Type B pancreatic cell (in vitro differentiated cells): ENCODE measurements around the gene MDH1B. TPM values are rescaled to one million over a fixed set of nuclear protein-coding genes. Genes with fewer than 3 reads are reported as not detected.

Experiments
- DNase-seq: peaks from one replicate; pipeline ENCODE4 v3.0.0; 2021; ENCODE audit warnings: mixed read lengths; ENCODE audit not compliant: unreplicated experiment; ENCODE audit errors: extremely low spot score
- H3K27ac Mint-ChIP-seq: 2 replicates; pipeline ENCODE4 v1.8.0; 2021; ENCODE audit warnings: mild to moderate bottlenecking, mixed read lengths
- H3K27me3 Mint-ChIP-seq: 2 replicates; pipeline ENCODE4 v1.8.0; 2021; ENCODE audit warnings: mixed read lengths
- H3K36me3 Mint-ChIP-seq: 2 replicates; pipeline ENCODE4 v1.8.0; 2021; ENCODE audit warnings: mixed read lengths
- H3K4me1 Mint-ChIP-seq: one replicate; pipeline ENCODE4 v1.8.0; 2021; ENCODE audit warnings: mixed read lengths; ENCODE audit not compliant: unreplicated experiment
- H3K4me3 Mint-ChIP-seq: 2 replicates; pipeline ENCODE4 v1.8.0; 2021; ENCODE audit warnings: mild to moderate bottlenecking, mixed read lengths
- H3K9me3 Mint-ChIP-seq: 2 replicates; pipeline ENCODE4 v1.8.0; 2021; ENCODE audit warnings: mixed read lengths
- CTCF ChIP-seq: fragments of 200-600 bp; sonication (generic); conservative IDR thresholded peaks from 2 replicates; pipeline ENCODE4 v1.5.0; 2021; ENCODE audit warnings: antibody characterized with exemption, mild to moderate bottlenecking
- total RNA-seq: library from RNA; stranded (reverse); gene quantifications from 2 replicates; pipeline ENCODE4 v1.2.1, GENCODE V29; 2021; ENCODE audit warnings: low replicate concordance

The MDH1B gene
- total RNA-seq, 1 donor from 2014 or later = 4.7 TPM

GRCh38 chr2:206700156-206700555 lies 65.0 kb downstream of the MDH1B start:
- Mint-ChIP-seq H3K4me3 (no peak overlapping the region), H3K4me1 (no peaks in the 10 kb centered on the region), H3K9me3 (no peaks in the 10 kb centered on the region), H3K27ac (no peak overlapping the region), H3K27me3 (peaks cover 16% of the 10 kb centered on the region), H3K36me3 (no peaks in the 10 kb centered on the region)
- TF ChIP-seq CTCF = no peak
- DNase-seq = no peak

GRCh38 chr2:206698811-206699210 lies 66.3 kb downstream of the MDH1B start:
- Mint-ChIP-seq H3K9me3 (no peaks in the 10 kb centered on the region), H3K27ac (no peak overlapping the region), H3K36me3 (no peaks in the 10 kb centered on the region), H3K4me1 (no peaks in the 10 kb centered on the region), H3K4me3 (no peak overlapping the region), H3K27me3 (peaks cover 17% of the 10 kb centered on the region)
- TF ChIP-seq CTCF = no peak
- no peak for DNase-seq

- no peak overlapping the region for H3K4me3 Mint-ChIP-seq
Measured at GRCh38 chr2:206696910-206697309, 68.2 kb downstream of the MDH1B start.

GRCh38 chr2:206693399-206694137 lies 71.6 kb downstream of the MDH1B start:
- TF ChIP-seq CTCF = peak; percentile 86
- Mint-ChIP-seq H3K36me3 (no peaks in the 10 kb centered on the region), H3K9me3 (no peaks in the 10 kb centered on the region), H3K4me3 (no peak overlapping the region), H3K27ac (no peak overlapping the region), H3K4me1 (no peaks in the 10 kb centered on the region), H3K27me3 (peaks cover 11% of the 10 kb centered on the region)
- no peak for DNase-seq

More at GRCh38 chr2:206696910-206697309, 68.2 kb downstream of the MDH1B start:
- no peaks in the 10 kb centered on the region for H3K9me3 Mint-ChIP-seq
- no peaks in the 10 kb centered on the region for H3K36me3 Mint-ChIP-seq
- no peak for TF ChIP-seq CTCF
- no peaks in the 10 kb centered on the region for H3K4me1 Mint-ChIP-seq
- no peak for DNase-seq
- peaks cover 13% of the 10 kb centered on the region for H3K27me3 Mint-ChIP-seq
- no peak overlapping the region for H3K27ac Mint-ChIP-seq

GRCh38 chr2:206692971-206693370 lies 72.2 kb downstream of the MDH1B start:
- peaks cover 11% of the 10 kb centered on the region for H3K27me3 Mint-ChIP-seq
- H3K27ac Mint-ChIP-seq = no peak overlapping the region
- no peaks in the 10 kb centered on the region for H3K36me3 Mint-ChIP-seq
- no peak for DNase-seq
- no peaks in the 10 kb centered on the region for H3K4me1 Mint-ChIP-seq
- no peaks in the 10 kb centered on the region for H3K9me3 Mint-ChIP-seq
- TF ChIP-seq CTCF = no peak
- no peak overlapping the region for H3K4me3 Mint-ChIP-seq
